Measurements from ENCODE around the gene ERC2.
"Not testable (repeated sequence)": the region's sequence is repeated elsewhere in the genome, so short reads cannot be mapped to it uniquely, and the experiment has no call there.

ERC2 gene

DNA sequence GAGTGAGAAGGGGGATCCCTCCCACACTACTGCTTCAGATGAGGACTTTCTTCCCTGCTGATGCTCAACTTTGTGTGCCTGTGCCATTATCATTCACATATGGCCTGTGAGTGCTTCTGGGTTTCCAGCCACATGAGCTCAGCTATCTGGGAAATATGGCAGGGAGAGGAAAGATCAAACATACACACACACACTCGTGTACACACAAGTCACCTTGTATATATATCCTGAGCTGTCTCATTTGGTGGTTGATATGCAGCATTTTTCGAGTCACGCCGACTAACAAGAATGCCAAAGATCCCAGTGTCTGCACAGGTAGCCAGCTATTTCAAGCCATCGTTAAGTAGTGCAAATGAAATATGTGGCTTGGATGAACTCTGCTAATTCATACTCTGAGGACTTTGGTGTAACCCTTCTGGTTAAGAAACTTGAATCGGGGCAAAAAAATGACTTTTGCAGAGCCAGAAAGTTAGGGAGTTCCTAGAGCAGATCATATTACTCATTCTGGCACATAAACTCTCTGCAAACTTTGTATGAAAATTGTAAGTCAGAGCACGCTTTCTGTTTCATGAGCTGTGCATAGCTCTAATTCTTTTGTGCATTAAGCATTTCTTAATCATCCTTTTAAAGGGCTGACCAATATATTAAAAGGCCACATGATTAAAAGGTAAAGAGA is 956.2 kb downstream of the ERC2 start:
- no peak for DNase-seq
- Histone ChIP-seq H3K36me3 (no peaks in the 10 kb centered on the region), H3K27ac (no peak overlapping the region), H3K4me3 (ENCODE audit: low read depth, low read length) (no peak overlapping the region), H3K9me3 (ENCODE audit: severe bottlenecking) (no peaks in the 10 kb centered on the region), H3K27me3 (ENCODE audit: insufficient read depth, low read depth, severe bottlenecking) (no peaks in the 10 kb centered on the region)
- TF ChIP-seq CTCF (IDR thresholded peaks at IDR 0.05; ENCODE audit: low read depth, low read length): no peak

DNA sequence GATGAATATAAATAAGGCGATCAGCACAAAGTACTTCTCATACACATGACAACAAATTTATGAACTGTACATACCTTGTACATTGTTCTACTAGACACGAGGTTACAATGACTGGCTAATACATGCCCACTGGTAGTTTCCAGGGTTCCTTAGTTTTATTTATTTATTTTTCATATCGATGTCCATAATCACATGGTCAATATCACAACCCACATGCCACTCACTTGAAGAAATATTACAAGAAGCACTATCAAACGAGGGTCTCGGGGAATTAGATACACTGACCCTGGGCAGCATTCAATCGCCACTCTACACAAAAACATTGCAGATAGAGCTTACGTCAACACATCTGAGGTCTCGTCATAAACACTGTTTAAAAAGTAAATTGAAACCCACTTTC is 959.9 kb downstream of the ERC2 start:
- Histone ChIP-seq H3K27me3 (ENCODE audit: insufficient read depth, low read depth, severe bottlenecking) (no peaks in the 10 kb centered on the region), H3K36me3 (no peaks in the 10 kb centered on the region), H3K27ac (no peak overlapping the region), H3K9me3 (ENCODE audit: severe bottlenecking) (no peaks in the 10 kb centered on the region), H3K4me3 (ENCODE audit: low read depth, low read length) (no peak overlapping the region)
- no peak for DNase-seq
- no peak for TF ChIP-seq CTCF (IDR thresholded peaks at IDR 0.05; ENCODE audit: low read depth, low read length)

GRCh38 chr3:55507808-55508207 is 960.5 kb downstream of the ERC2 start:
- TF ChIP-seq CTCF (IDR thresholded peaks at IDR 0.05; ENCODE audit: low read depth, low read length): no peak
- H3K9me3 ChIP-seq (ENCODE audit: severe bottlenecking): no peaks in the 10 kb centered on the region
- no peak overlapping the region for H3K27ac ChIP-seq
- H3K36me3 ChIP-seq: no peaks in the 10 kb centered on the region
- DNase-seq: no peak
- H3K4me3 ChIP-seq (ENCODE audit: low read depth, low read length): no peak overlapping the region
- no peaks in the 10 kb centered on the region for H3K27me3 ChIP-seq (ENCODE audit: insufficient read depth, low read depth, severe bottlenecking)

GRCh38 chr3:55505776-55506175 is 962.5 kb downstream of the ERC2 start:
- Histone ChIP-seq H3K27ac (no peak overlapping the region), H3K4me3 (ENCODE audit: low read depth, low read length) (no peak overlapping the region), H3K9me3 (ENCODE audit: severe bottlenecking) (no peaks in the 10 kb centered on the region), H3K27me3 (ENCODE audit: insufficient read depth, low read depth, severe bottlenecking) (no peaks in the 10 kb centered on the region), H3K36me3 (no peaks in the 10 kb centered on the region)
- no peak for DNase-seq
- TF ChIP-seq CTCF (IDR thresholded peaks at IDR 0.05; ENCODE audit: low read depth, low read length): no peak

DNA sequence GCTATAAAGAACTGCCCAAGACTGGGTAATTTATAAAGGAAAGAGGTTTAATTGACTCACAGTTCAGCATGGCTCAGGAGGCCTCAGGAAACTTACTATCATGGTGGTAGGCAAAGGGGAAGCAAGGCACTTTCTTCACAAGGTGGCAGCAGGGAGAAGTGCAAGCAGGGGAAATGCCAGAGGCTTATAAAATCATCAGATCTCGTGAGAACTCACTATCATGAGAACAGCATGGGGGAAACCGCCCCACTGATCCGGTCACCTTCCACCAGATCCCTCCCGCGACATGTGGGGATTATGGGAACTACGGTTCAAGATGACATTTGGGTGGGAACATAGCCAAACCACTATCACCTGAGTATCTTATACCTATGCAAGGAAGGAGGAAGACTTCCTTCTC is 963.2 kb downstream of the ERC2 start:
- not testable (repeated sequence) for H3K9me3 ChIP-seq (ENCODE audit: severe bottlenecking); H3K4me3 ChIP-seq (ENCODE audit: low read depth, low read length); H3K36me3 ChIP-seq; H3K27ac ChIP-seq; H3K27me3 ChIP-seq (ENCODE audit: insufficient read depth, low read depth, severe bottlenecking)
- peak; percentile 53 for TF ChIP-seq CTCF (IDR thresholded peaks at IDR 0.05; ENCODE audit: low read depth, low read length)
- DNase-seq: peak; percentile 65

DNA sequence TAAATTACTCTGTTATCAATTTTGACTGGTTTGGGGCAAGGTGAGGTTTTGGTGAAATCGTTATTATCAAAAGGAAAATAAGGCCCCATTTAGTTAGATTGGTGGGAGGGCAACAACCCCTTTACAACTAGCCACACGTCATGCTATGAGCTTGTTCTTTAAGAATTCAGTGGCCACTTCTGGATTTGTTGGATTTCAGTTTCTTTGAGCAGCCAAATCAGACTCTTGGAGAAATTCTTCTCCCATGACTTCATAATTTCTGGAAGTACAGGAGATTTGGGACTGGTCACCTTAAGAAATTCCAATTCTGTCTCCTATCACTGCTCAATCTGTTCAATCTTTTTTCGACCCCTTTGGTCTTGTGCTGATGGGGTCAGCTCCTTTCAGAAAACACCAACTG is 966.4 kb downstream of the ERC2 start:
- Histone ChIP-seq H3K36me3 (no peaks in the 10 kb centered on the region), H3K9me3 (ENCODE audit: severe bottlenecking) (no peaks in the 10 kb centered on the region), H3K27ac (no peak overlapping the region), H3K27me3 (ENCODE audit: insufficient read depth, low read depth, severe bottlenecking) (no peaks in the 10 kb centered on the region), H3K4me3 (ENCODE audit: low read depth, low read length) (no peak overlapping the region)
- no peak for DNase-seq
- TF ChIP-seq CTCF (IDR thresholded peaks at IDR 0.05; ENCODE audit: low read depth, low read length): no peak

All from WERI-Rb-1 (cell line).